Jurkat, Clone E6-1 (cell line): ENCODE results near the gene KSR1.

Source experiments
- DNase-seq: peaks from one replicate; pipeline ENCODE4 v3.0.0-alpha.2; 2011; ENCODE audit warnings: low read depth, low spot score
- H3K4me3 ChIP-seq: 2 replicates; pipeline ENCODE4 v1.5.1; 2011; ENCODE audit warnings: mild to moderate bottlenecking, low read length, control low read depth, moderate library complexity

KSR1 gene

GRCh38 chr17:27571563-27572352 lies 115.5 kb downstream of the KSR1 start:
- DNase-seq, result no peak

GRCh38 chr17:27572665-27573064 lies 116.4 kb downstream of the KSR1 start:
- no peak overlapping the region for H3K4me3 ChIP-seq
- DNase-seq, result no peak

More at GRCh38 chr17:27571563-27572352, 115.5 kb downstream of the KSR1 start:
- H3K4me3 ChIP-seq, result no peak overlapping the region

- H3K4me3 ChIP-seq, result no peak overlapping the region
- DNase-seq, result no peak
These were observed 117.3 kb downstream of the KSR1 start for GRCh38 chr17:27573548-27573947.

GRCh38 chr17:27573971-27574525 lies 117.8 kb downstream of the KSR1 start:
- DNase-seq, result no peak
- H3K4me3 ChIP-seq, result no peak overlapping the region

GRCh38 chr17:27575096-27575911 lies 119.1 kb downstream of the KSR1 start:
- no peak overlapping the region for H3K4me3 ChIP-seq
- no peak for DNase-seq

GRCh38 chr17:27575912-27576252 lies 119.6 kb downstream of the KSR1 start:
- no peak for DNase-seq

GRCh38 chr17:27576477-27577083 lies 120.3 kb downstream of the KSR1 start:
- H3K4me3 ChIP-seq, result no peak overlapping the region
- DNase-seq, result no peak

More at GRCh38 chr17:27575912-27576252, 119.6 kb downstream of the KSR1 start:
- H3K4me3 ChIP-seq, result no peak overlapping the region

GRCh38 chr17:27577121-27577761 lies 121.0 kb downstream of the KSR1 start:
- H3K4me3 ChIP-seq, result no peak overlapping the region
- no peak for DNase-seq

- DNase-seq, result no peak
These were observed 121.9 kb downstream of the KSR1 start for GRCh38 chr17:27577884-27578717.

GRCh38 chr17:27578718-27579085 lies 122.5 kb downstream of the KSR1 start:
- no peak for DNase-seq
- no peak overlapping the region for H3K4me3 ChIP-seq

More at GRCh38 chr17:27577884-27578717, 121.9 kb downstream of the KSR1 start:
- no peak overlapping the region for H3K4me3 ChIP-seq

- no peak for DNase-seq
- H3K4me3 ChIP-seq, result no peak overlapping the region
These were observed 123.1 kb downstream of the KSR1 start for GRCh38 chr17:27579304-27579703.

- no peak for DNase-seq
These were observed 123.7 kb downstream of the KSR1 start for GRCh38 chr17:27579897-27580321.

GRCh38 chr17:27581016-27581415 lies 124.8 kb downstream of the KSR1 start:
- no peak overlapping the region for H3K4me3 ChIP-seq

More at GRCh38 chr17:27579897-27580321, 123.7 kb downstream of the KSR1 start:
- no peak overlapping the region for H3K4me3 ChIP-seq

GRCh38 chr17:27582696-27583095 lies 126.4 kb downstream of the KSR1 start:
- no peak overlapping the region for H3K4me3 ChIP-seq
- DNase-seq, result no peak

More at GRCh38 chr17:27581016-27581415, 124.8 kb downstream of the KSR1 start:
- no peak for DNase-seq

GRCh38 chr17:27585153-27585681 lies 129.0 kb downstream of the KSR1 start:
- DNase-seq, result no peak
- no peak overlapping the region for H3K4me3 ChIP-seq

GRCh38 chr17:27585792-27586191 lies 129.5 kb downstream of the KSR1 start:
- DNase-seq, result no peak
- H3K4me3 ChIP-seq, result no peak overlapping the region

GRCh38 chr17:27586203-27586721 lies 130.0 kb downstream of the KSR1 start:
- no peak overlapping the region for H3K4me3 ChIP-seq
- DNase-seq, result no peak

- no peak for DNase-seq
- H3K4me3 ChIP-seq, result no peak overlapping the region
These were observed 132.1 kb downstream of the KSR1 start for GRCh38 chr17:27588354-27588753.
